HFFc6 (cell line): ENCODE data around the gene CDH16. TPM values are rescaled to one million over a fixed set of nuclear protein-coding genes. Genes with fewer than 3 reads are reported as not detected.
"Not testable (repeated sequence)": the region's sequence is repeated elsewhere in the genome, so short reads cannot be mapped to it uniquely, and the experiment has no call there.

Experiments
- DNase-seq: peaks from one replicate; pipeline ENCODE4 v3.0.0-alpha.2; 2018
- H3K27ac Mint-ChIP-seq: 2 replicates; pipeline ENCODE4 v1.8.0; 2020; ENCODE audit warnings: mild to moderate bottlenecking, mixed read lengths
- H3K27me3 Mint-ChIP-seq: 2 replicates; pipeline ENCODE4 v1.8.0; 2021; ENCODE audit warnings: mild to moderate bottlenecking, moderate library complexity, mixed read lengths; ENCODE audit not compliant: insufficient read depth
- H3K36me3 Mint-ChIP-seq: 2 replicates; pipeline ENCODE4 v1.8.0; 2021; ENCODE audit warnings: low read depth, mixed read lengths
- H3K4me1 Mint-ChIP-seq: 2 replicates; pipeline ENCODE4 v1.8.0; 2020; ENCODE audit warnings: low read depth, mixed read lengths
- H3K4me3 Mint-ChIP-seq: 2 replicates; pipeline ENCODE4 v1.8.0; 2020; ENCODE audit warnings: mild to moderate bottlenecking, moderate library complexity, mixed read lengths
- H3K9me3 Mint-ChIP-seq: 2 replicates; pipeline ENCODE4 v1.8.0; 2020; ENCODE audit warnings: mild to moderate bottlenecking, mixed read lengths
- total RNA-seq, 6 experiments: library from RNA; stranded (reverse); fragmentation: NEBNext Ultra II Directional; extraction: Animal tissue kit (Norgen Biotek cat#: 25700); gene quantifications; 2 replicates in 1 of 6; 3 replicates in 5 of 6; pipeline ENCODE4 v1.2.3, GENCODE V29; 2021
- TF ChIP-seq, protein P1 (sequence below): fragments of 200-600 bp; sonication (generic); IDR thresholded peaks from 2 replicates; pipeline ENCODE4 v1.5.0; 2021; ENCODE audit warnings: antibody characterized with exemption, mild to moderate bottlenecking

Gene CDH16
- total RNA-seq, 6 experiments from 2014 or later, result 0.09 TPM; not detected in 5

DNA sequence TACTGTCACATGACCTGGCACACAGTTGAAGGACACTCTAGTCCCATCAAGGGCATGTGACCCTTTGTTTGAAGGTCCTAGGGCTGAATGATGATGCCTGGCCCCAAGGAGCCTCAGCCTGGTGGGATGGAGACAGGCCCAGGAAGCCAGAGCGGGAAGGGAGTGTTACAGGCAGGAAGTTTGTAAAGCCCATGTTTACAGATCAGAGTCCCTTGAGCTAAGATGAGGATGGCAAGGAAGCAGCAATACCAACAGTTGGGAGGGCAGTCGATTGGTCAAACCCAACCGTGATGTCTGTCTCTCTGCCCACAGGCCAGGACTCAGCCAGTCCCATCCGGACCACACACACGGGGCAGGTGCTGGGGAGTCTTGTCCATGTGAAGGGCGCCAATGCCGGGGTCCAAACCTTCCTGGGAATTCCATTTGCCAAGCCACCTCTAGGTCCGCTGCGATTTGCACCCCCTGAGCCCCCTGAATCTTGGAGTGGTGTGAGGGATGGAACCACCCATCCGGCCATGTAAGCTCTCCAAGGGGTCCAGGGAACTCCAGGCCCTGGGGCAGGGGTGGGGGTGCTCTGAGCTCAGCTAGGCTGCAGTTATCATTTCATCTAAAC lies 19.1 kb upstream of the CDH16 start:
- no peak overlapping the region for H3K4me3 Mint-ChIP-seq

GRCh38 chr16:66936889-66937554 lies 18.3 kb upstream of the CDH16 start:
- Mint-ChIP-seq H3K27ac (peak overlapping the region; percentile 27; the same call in 1 of the 2 replicates), H3K36me3 (peaks cover 36% of the 10 kb centered on the region), H3K4me1 (peaks cover 44% of the 10 kb centered on the region), H3K4me3 (peak overlapping the region; percentile 98; the same call in 1 of the 2 replicates), H3K27me3 (peaks cover 8% of the 10 kb centered on the region), H3K9me3 (no peaks in the 10 kb centered on the region)
- TF ChIP-seq, protein P1, sequence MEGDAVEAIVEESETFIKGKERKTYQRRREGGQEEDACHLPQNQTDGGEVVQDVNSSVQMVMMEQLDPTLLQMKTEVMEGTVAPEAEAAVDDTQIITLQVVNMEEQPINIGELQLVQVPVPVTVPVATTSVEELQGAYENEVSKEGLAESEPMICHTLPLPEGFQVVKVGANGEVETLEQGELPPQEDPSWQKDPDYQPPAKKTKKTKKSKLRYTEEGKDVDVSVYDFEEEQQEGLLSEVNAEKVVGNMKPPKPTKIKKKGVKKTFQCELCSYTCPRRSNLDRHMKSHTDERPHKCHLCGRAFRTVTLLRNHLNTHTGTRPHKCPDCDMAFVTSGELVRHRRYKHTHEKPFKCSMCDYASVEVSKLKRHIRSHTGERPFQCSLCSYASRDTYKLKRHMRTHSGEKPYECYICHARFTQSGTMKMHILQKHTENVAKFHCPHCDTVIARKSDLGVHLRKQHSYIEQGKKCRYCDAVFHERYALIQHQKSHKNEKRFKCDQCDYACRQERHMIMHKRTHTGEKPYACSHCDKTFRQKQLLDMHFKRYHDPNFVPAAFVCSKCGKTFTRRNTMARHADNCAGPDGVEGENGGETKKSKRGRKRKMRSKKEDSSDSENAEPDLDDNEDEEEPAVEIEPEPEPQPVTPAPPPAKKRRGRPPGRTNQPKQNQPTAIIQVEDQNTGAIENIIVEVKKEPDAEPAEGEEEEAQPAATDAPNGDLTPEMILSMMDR, result no peak
- no peak for DNase-seq

More for the DNA sequence above, 19.1 kb upstream of the CDH16 start:
- TF ChIP-seq, protein P1, result no peak
- peaks cover 44% of the 10 kb centered on the region for H3K36me3 Mint-ChIP-seq
- DNase-seq, result no peak
- H3K9me3 Mint-ChIP-seq, result no peaks in the 10 kb centered on the region
- H3K27ac Mint-ChIP-seq, result 0 out of 2 replicates have a peak overlapping the region, but pooled peaks have one; percentile 27
- peaks cover 6% of the 10 kb centered on the region; the same call in 1 of the 2 replicates for H3K27me3 Mint-ChIP-seq
- H3K4me1 Mint-ChIP-seq, result peaks cover 38% of the 10 kb centered on the region

DNA sequence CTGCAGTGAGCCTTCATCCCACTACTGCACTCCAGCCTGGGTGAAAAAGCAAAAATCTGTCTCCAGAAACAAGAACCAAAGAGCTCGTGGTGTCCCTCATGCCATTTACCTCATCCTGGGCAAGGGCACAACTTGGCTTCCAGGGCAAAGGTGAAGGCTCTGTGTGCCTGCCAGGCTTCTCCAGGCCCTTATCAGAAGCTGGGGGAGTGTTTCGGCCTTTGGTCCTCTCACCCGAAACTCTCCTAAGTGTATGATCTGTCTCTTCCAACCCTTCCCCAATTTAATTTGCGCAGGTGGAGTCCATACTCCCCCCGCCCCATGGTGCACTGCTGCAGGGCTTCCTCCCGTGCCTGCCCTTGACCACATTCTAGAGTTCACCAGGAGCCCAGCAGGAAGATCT lies 17.8 kb upstream of the CDH16 start:
- H3K27ac Mint-ChIP-seq, result peak overlapping the region; percentile 25; the same call in 1 of the 2 replicates

DNA sequence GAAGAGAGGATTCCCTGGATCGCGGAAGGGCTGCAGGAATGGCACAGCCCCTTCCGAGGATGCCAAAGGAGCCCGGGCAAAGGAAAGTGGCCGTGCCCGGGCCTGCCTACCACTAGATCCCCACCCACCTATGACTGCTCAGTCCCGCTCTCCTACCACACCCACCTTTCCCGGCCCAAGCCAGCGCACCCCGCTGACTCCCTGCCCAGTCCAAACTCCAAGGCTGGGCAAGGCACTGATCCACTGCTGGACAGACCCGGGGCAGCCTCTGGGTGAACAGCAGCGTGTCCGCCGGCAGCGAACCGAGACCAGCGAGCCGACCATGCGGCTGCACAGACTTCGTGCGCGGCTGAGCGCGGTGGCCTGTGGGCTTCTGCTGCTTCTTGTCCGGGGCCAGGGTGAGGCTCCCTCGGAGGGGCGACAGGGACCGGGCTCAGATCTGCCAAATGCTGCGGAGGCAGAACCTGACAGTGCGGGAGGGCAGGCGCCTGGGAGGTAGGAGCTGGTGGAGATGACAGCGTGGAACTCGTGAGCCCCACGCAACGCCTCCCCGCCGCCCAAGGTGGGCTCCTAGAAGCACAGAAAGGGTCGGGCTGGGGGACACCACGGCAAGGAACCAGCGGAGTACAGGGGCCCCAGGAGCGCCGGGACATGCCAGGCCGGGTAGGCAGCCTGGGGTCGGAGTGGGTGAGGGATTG lies 16.8 kb upstream of the CDH16 start, which contains the start of gene CES2:
Gene CES2, plus strand, starts transcription at position 203 of the 698 bp plus-strand sequence. Its CDS starts 120 bp downstream, at position 323.
- Mint-ChIP-seq H3K4me3 (peak within 1 kb of the TSS; percentile 98), H3K36me3 (peaks cover 38% of the 10 kb centered on the region), H3K27me3 (peaks cover 8% of the 10 kb centered on the region), H3K27ac (peak within 1 kb of the TSS; percentile 93), H3K9me3 (no peaks in the 10 kb centered on the region), H3K4me1 (peaks cover 47% of the 10 kb centered on the region)
- TF ChIP-seq, protein P1, result no peak
- DNase-seq, result peak; percentile 43

More for the DNA sequence above, 17.8 kb upstream of the CDH16 start:
- H3K27me3 Mint-ChIP-seq, result peaks cover 8% of the 10 kb centered on the region
- peaks cover 38% of the 10 kb centered on the region for H3K36me3 Mint-ChIP-seq
- peak overlapping the region; percentile 98; the same call in 1 of the 2 replicates for H3K4me3 Mint-ChIP-seq
- TF ChIP-seq, protein P1, result no peak
- no peak for DNase-seq
- H3K9me3 Mint-ChIP-seq, result no peaks in the 10 kb centered on the region
- H3K4me1 Mint-ChIP-seq, result peaks cover 44% of the 10 kb centered on the region

DNA sequence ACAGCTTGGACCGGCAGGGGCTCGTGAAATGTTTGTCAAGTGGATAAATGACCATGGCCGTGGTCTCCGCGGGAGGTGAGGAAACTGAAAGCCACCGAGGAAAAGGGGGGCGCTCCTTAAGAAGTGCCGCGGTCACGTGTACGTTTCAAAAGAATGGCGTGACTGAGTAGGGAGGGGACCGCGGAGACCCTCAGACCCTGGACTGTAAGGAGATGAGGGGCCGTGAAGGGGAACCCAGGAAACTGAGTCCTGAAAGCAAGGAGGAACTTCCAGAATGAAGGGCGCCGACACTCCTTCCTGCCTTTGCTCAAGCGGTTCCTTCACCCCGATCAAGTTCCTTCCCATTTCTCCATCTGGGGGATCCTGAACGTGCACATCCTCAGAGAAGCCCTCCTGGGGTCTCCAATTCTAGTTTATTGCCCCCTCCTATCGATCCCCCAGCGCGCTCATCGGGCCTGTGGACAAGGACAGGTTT lies 16.2 kb upstream of the CDH16 start:
- not testable (repeated sequence) for H3K9me3 Mint-ChIP-seq

More for the DNA sequence above, 16.2 kb upstream of the CDH16 start:
- H3K27me3 Mint-ChIP-seq, DNase-seq: not testable (repeated sequence)
- Mint-ChIP-seq H3K4me3 (peak overlapping the region; percentile 98), H3K27ac (peak overlapping the region; percentile 93), H3K36me3 (peaks cover 37% of the 10 kb centered on the region), H3K4me1 (peaks cover 53% of the 10 kb centered on the region)
